Measurements from ENCODE around the gene FGF7.
"Not testable (repeated sequence)": the region's sequence is repeated elsewhere in the genome, so short reads cannot be mapped to it uniquely, and the experiment has no call there.

Gene FGF7

DNA sequence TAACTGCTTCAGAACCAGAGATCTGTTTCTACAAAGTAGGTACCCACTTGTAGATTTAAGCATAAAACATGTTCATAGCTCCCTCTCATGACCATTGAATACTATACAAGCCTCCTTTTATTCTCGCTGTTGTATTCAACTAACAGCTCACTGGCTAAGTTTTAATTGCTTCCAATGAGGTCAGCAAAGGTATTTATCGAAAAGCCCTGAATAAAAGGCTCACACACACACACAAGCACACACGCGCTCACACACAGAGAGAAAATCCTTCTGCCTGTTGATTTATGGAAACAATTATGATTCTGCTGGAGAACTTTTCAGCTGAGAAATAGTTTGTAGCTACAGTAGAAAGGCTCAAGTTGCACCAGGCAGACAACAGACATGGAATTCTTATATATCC, at the start of gene FGF7:
FGF7 (plus strand) TSS at position 222 of the 400 bp plus-strand sequence. CDS start 1,056 bp downstream, outside the sequence.
- DNase-seq = no peak

- DNase-seq = no peak
Measured at GRCh38 chr15:49379996-49380395, 43.0 kb upstream of the FGF7 start.

DNA sequence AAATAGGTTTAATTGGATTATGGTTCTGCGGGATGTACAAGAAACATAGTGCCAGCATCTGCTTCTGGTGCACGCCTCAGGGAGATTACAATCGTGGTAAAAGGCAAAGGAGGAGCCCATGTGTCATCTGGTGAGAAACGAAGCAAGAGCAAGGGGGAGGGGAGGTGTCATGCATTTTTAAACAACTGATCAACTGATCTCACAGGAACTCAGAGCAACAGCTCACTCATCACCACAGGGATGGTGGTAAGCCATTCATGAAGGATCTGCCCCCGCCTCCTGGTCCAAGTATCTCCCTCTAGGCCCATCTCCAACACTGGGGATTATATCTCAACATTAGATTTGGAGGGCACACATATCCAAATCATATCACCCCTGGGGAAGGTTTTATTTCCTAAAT, 42.1 kb upstream of the FGF7 start:
- DNase-seq = no peak

- DNase-seq = no peak
Measured at GRCh38 chr15:49382394-49382793, 40.6 kb upstream of the FGF7 start.

- no peak for DNase-seq
Measured at GRCh38 chr15:49383266-49383665, 39.8 kb upstream of the FGF7 start.

GRCh38 chr15:49387471-49387870, 35.6 kb upstream of the FGF7 start:
- DNase-seq = no peak

- DNase-seq = not testable (repeated sequence)
Measured at GRCh38 chr15:49402515-49403296, 20.3 kb upstream of the FGF7 start.

GRCh38 chr15:49406352-49407118, 16.5 kb upstream of the FGF7 start:
- DNase-seq = no peak

DNA sequence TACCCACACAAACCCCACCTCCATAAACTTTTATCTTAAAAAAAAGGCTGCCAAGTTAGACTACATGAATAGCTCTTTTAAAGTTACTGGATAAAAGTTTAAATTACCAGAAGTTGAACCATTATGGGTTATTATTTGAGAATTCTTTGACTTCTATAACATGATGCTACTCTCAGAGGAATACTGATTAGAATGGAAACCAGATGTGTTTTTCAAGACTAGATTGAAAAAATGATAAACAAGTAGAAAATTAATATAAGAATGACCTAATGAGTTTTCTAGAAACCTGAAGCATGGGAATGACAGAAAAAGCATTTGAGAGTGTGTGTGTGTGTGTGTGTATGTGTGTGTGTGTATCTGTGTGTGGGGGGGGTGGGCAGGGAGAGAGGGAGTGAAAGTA, 12.4 kb upstream of the FGF7 start:
- DNase-seq = no peak

- no peak for DNase-seq
Measured at GRCh38 chr15:49412797-49413196, 10.2 kb upstream of the FGF7 start.

- no peak for DNase-seq
Measured at GRCh38 chr15:49415149-49415548, 7.9 kb upstream of the FGF7 start.

DNA sequence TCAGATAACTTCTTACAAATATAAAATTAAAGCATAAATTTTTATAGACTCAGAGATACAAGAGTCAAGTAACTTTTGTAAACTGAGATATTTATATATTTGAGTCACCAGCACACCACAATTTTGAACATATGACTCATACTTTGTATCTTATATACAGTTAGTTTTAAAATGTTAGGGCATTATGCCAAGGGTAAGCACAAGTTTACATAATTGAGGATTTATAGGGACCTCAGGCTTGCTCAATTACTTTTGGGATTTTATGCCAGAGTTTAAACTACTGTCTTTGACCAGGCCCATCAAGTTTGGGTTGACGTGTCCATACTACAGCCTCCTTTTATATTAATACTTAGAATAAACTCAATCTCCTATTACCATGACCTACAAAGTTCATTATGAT, 7.4 kb upstream of the FGF7 start:
- DNase-seq = no peak

DNA sequence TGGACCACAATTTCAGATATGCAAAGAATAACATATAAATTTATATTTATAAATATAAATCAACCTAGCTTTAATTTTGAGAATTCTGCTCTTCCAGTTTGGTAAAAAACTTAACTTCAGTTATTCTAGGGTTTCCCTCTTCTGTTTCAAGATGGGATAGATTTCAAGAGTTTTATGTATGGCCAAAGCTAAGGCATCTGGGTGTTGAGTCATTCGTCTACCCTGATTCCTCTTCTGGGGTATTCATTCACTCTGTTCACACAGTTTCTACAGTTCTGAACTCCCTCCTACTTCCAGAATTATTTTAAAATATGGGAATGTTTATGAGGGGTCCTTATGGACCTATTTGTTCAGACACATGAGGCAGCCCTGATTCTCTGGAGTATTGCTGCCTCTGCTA, 4.2 kb upstream of the FGF7 start:
- no peak for DNase-seq

DNA sequence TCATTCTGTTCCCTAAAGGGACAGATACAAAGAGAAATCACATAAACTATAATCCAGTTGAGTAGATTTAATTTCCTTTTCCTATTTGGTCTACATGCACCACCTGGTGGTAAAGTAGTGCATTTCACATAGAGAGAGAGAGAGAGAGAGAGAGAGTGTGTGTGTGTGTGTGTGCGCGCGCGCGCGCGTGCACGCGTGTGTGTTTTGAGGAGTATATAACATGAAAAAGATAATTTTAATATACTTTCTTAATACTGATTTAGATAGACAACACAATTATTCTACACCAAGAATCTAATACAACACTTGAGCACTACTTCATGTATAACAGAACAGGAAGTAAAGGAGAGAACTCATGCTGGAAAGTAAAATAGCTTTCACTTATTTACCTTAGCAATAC, 1.1 kb upstream of the FGF7 start:
- peak; percentile 31 for DNase-seq

- DNase-seq = no peak
Measured at GRCh38 chr15:49423901-49424550, 984 bp downstream of the FGF7 start.

DNA sequence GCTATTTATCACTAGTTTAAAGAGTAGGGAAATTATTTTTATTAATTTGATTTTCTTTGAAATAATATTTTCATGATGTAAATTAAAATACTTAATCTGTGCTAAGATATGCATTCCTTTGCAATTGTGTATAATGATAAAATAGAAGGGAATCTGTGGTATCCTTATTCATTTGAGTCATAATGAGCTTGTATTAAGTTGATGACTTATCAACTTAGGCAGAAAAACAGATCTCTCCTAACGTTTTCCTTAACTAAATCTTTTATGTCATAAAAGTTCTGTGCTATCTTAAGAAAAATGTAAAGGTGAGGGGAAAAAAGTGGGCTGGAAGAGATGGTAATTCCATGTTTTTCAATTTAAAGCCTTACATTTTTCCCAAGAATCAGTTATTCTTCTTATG, 1.9 kb downstream of the FGF7 start:
- no peak for DNase-seq

- DNase-seq = no peak
Measured at GRCh38 chr15:49427372-49427771, 4.3 kb downstream of the FGF7 start.

DNA sequence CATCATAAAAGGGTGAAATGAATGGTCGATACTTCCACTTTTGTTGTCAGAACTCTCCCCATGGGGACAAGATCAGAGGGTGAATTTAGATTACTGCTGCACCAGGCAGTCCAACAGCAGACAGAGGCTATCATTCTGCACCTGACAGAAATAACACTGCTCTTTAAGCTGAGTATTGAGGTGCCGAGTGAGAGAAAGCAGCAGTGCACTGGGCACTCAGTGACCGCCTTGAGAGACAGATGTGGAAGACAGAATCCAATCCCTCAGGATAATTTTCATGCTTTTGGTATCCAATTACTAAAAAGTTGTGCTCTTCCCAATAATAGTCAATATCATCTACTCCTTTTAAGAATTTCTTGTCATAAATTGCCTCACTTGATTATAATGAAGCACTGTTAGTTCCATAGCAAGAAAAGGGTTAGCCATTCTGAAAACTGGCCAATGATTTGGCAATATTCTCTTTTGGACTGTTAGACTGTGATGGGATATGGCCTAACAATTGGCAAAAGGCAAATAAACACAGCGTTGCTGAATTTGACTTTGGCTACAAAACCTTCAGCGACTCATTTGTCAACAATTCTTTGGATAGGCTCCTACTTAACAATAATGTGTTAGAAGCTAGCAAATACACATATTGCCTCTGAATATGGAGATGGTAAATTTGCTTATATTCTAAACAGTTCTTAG, 5.5 kb downstream of the FGF7 start:
- DNase-seq = no peak

GRCh38 chr15:49430046-49430445, 7.0 kb downstream of the FGF7 start:
- DNase-seq = no peak

- DNase-seq = no peak
Measured at GRCh38 chr15:49435174-49435573, 12.1 kb downstream of the FGF7 start.

DNA sequence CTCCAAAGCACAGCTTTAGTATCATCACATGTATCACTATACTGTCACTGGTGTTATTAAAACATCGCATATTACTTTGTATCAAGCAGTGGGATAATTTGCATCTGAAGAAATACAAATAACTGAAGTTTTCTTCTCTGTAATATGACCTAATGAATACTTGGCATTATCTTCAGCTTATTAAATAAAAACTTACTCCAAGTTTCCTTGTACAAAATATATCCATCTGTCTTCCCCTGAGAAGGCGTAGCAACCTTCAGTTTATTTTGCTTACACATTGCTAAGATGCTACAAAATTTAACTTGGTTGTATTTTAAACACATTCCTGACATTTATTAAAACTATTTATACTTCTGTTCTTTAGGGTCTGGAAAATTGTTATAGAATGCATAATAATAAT, 13.7 kb downstream of the FGF7 start:
- no peak for DNase-seq

- DNase-seq = no peak
Measured at GRCh38 chr15:49438962-49439631, 16.1 kb downstream of the FGF7 start.

All from CD4-positive, alpha-beta T cell treated with Interleukin-6 for 4 hours (primary cell).